HG03442 (cell line): ENCODE results near the gene PRKACB.

Source experiments
- ATAC-seq: cut with Tn5 transposase; IDR thresholded peaks from one replicate; pipeline ENCODE4 v1.9.1; 2021; ENCODE audit warnings: mild to moderate bottlenecking, moderate library complexity; ENCODE audit not compliant: unreplicated experiment

PRKACB gene

DNA sequence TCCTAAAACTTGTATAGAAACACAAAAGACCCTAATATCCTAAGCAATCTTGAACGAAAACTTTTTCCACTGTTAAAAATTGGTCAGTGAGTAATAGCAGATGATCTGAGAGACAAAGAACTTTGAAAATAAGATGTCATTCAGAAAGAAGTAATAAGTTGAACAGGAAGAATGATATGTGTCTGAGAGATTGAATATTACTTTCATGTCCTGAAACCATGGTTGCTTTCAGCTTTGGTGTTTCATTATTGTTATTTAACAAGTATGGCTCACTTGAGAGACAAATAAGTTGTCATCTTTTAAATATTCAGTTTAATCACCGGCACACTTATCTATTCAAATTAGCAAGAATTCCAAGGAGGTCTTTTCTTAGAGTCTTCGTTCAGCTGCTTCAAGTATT, 11.4 kb downstream of the PRKACB start:
- no peak for ATAC-seq

DNA sequence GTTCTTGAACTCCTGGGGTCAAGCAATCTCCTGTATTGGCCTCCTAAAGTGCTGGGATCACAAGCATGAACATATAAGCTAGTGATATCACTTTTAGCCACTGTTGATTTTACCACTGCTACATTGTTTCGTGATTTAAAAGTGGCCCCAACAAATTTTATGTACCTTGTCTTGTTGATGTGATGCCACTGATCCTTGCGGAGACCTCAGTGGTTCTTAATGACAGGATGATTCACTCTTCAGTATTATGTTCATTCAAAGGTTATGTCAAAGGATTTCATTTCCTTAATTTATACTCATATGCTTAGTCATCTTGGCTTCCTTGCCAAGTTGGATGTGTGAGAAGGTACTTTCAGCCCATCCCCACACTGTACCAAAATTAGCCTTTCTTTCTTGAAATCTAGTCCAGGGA, 12.1 kb downstream of the PRKACB start:
- ATAC-seq: peak; percentile 24

- no peak for ATAC-seq
Observed at GRCh38 chr1:84159533-84160240, 15.6 kb downstream of the PRKACB start.

- no peak for ATAC-seq
Observed at GRCh38 chr1:84162295-84162694, 18.2 kb downstream of the PRKACB start.

DNA sequence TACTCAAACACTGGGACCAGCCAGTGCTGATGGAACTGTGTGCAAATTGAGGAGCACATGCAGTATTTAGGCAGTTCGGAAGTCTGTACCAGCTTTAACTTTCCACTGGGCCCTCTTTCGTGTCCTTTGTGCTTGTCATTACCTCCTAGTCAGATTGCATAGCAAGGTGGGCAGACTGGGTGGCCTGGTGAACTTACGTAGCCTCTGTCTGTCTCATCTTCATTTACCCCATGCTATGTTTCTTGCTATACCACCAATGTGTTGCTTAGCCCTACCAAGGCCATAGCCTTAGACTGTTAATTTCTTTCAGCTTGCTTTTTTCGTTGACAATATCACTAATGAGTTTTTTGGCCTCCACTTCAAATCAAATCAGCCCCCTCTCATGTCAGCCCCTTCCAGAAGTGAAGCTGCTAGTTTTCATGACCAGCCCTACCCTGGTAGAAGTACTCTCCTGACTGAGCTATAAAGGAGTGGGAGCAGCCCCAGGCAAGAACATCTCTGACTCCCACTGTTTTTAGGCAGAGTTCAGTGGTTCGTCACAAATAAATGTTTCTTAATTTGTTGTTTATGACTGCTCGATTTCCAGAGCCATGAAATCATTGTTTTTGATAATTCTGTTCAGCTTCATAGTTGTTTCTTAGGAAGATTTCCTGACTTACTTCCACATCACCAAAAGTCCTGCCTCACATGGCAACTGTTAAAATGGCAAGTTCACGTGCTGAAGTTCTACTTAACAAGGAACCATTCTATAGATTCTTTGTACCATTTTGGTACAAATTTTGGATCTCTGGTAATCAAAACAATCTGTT, 19.3 kb downstream of the PRKACB start:
- ATAC-seq: no peak

GRCh38 chr1:84164161-84164560, 20.1 kb downstream of the PRKACB start:
- ATAC-seq: no peak

DNA sequence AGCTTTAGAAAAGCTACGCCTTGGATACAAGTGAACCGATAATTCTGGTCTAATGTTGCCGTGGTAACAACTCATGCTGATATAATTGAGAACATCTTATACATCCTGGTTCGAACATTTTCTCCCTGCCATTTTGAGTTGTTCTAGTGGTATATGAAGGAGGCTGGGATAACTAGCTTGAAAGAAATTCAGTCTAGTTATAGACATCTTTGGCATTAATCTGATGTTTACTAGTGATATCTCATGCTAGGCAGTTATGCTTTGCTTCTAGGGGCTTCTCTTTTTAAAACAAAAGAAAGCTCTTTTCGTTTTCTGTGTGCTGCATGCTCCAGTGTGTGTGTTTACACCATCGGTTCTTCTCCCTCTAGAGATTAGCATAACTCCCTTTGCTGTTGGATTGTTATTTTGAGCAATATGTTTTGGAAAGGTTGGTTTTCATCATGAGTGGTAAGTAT, 20.5 kb downstream of the PRKACB start:
- no peak for ATAC-seq

DNA sequence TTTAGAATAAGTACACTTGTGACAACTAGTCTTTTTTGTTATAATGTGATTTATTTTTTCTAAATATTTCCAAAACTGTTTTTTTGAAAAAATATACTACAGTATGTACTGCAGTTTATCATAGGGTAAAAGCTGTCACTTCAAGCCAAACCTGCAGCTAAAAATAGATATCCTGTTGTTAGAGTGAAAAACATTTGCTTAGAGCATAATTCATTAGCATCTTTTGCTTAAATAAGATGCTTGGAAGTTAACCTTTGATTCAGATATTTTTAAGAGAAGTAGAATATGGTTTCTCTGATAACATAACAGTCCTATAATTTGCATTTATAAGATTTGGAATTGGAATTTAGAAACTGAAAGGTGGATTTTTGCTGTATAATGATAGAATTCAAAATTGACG, 21.5 kb downstream of the PRKACB start:
- ATAC-seq: no peak

GRCh38 chr1:84166797-84167196, 22.7 kb downstream of the PRKACB start:
- ATAC-seq: peak; percentile 90

- no peak for ATAC-seq
Observed at GRCh38 chr1:84168783-84169182, 24.7 kb downstream of the PRKACB start.

- no peak for ATAC-seq
Observed at GRCh38 chr1:84170171-84170570, 26.1 kb downstream of the PRKACB start.

DNA sequence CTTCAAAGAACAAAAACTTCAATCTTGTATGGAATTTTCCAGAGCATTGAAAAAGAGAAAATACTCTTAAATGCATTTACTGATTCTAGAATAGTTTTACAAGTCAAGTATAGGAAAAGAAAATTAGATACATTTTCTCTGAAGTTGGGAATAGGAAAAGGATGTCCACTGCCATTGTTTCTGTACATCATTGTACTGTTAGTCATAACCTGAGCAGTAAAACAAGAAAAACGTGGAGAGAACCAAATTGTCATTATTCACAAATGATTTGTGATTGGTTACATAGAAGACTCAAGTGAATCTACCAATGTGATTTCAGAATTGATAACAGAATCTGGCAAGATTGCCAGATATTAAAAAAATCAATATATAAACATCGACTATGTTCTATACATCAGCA, 27.4 kb downstream of the PRKACB start:
- no peak for ATAC-seq

DNA sequence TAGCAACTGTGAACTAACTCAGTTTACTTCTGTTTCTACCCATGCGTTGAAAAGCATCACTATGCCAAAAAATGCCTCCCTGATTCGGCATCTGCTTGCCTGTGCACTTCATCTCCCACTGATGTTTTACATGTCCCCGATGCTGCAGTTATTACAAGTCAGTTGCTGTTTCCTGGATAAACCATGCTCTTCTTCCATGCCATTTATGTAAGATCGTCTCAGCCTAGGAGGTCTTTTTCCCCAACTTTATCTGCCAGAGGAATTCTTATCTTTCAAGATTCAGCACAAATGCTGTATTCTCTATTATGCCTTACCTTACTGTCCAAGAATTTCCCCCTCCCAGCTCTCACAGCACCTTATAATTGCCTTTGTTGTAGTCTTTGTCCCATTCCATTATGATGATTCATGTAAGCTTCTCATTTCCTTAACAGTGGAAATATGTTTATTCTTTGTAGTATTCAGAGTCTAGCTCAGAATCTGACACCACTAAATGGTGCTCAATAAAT, 30.0 kb downstream of the PRKACB start:
- ATAC-seq: no peak

DNA sequence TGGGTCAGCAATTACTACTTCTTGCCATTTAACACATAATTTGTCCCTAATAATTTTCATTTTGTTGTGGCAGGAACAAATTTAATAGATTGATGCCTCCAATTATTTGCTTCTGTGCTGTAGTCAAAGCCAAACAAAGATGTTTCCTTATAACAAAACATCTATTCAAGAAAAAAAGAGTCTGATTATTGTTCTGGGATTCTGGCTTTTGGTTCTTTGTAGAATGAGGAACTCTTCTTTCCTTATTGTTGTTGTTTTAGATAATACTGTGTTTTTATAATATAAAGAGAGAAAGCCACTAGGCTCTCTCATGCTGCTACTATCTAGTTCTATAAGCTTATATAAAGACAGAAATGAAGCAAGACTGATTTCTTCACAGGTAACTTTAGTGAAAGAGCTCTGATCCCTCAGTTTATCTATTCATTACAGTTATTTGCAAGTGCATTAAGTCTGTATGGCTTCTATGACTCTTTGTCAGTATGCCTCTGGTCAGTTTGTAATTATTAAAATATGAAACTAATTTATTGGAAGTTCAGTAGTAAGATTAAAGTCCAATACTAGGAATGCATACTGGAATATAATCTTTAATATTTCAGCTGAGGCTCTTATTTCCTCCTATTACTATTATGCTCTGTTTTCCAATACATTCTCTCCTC, 37.4 kb downstream of the PRKACB start:
- no peak for ATAC-seq

DNA sequence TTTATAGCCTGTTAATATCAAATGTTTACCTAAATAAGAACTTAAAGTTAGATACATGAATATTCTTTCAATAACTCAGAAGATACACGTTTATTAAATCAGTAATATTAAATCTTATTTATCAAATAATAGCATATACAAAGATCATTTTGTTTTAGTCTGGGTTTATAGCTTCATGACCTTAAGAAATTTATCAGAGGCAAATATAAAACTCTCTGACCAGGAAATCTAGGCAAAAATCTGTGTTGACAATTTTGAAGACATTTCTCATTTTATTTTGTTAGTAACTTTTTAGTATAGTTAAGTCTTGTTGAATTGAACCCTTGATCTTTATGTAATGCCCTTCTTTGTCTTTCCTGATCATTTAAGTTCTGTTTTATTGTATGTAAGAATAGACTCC, 46.4 kb downstream of the PRKACB start:
- ATAC-seq: no peak

GRCh38 chr1:84192681-84193080, 48.6 kb downstream of the PRKACB start:
- no peak for ATAC-seq

GRCh38 chr1:84198832-84199231, 54.8 kb downstream of the PRKACB start:
- ATAC-seq: no peak

GRCh38 chr1:84199257-84199656, 55.2 kb downstream of the PRKACB start:
- no peak for ATAC-seq

DNA sequence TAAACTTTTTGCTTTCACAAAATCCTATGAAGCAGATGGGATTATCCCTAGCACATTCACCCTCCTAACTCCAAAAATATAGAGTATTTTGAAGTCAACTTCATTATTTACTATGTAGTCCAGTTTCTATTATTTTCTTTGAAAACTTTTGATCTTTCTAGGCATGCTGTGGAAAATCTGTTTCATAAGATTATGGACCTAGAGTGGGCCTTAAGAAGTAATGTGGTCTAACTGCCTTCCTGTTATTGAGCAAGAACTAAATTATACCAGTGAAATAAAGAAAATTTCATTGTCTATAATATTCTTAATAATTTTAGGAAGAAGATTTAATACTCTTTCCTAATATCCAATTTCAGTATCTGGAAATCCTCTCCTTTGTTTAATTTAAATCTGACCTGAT, 58.1 kb downstream of the PRKACB start:
- ATAC-seq: no peak

GRCh38 chr1:84206375-84206774, 62.3 kb downstream of the PRKACB start:
- no peak for ATAC-seq

GRCh38 chr1:84208935-84209334, 64.9 kb downstream of the PRKACB start:
- no peak for ATAC-seq
